Measurements from ENCODE around the gene SPATA13.
A peak's percentile ranks its signal among the peaks of the same experiment; 100 is the strongest.
"Not testable (repeated sequence)": the region's sequence is repeated elsewhere in the genome, so short reads cannot be mapped to it uniquely, and the experiment has no call there.

The SPATA13 gene

DNA sequence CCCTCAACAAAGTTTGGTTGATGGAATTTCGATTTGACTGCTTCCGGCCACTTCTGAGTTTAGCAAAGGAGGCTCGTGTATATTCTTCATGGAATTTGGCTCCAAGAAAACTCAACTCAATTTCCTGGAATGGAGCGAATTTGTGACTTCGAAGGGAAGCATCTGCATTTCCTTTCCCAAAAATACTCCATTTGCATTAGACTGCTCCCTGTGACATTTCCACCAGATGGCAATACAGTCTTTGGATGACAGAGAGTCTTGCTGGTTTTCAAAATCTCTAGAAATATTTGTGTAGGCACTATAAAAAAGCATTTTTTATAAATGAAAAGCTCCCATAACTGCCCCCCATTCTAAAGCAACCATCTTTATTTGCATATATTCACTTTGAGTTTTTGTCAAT is 152.9 kb downstream of the SPATA13 start:
- TF ChIP-seq, protein P1, sequence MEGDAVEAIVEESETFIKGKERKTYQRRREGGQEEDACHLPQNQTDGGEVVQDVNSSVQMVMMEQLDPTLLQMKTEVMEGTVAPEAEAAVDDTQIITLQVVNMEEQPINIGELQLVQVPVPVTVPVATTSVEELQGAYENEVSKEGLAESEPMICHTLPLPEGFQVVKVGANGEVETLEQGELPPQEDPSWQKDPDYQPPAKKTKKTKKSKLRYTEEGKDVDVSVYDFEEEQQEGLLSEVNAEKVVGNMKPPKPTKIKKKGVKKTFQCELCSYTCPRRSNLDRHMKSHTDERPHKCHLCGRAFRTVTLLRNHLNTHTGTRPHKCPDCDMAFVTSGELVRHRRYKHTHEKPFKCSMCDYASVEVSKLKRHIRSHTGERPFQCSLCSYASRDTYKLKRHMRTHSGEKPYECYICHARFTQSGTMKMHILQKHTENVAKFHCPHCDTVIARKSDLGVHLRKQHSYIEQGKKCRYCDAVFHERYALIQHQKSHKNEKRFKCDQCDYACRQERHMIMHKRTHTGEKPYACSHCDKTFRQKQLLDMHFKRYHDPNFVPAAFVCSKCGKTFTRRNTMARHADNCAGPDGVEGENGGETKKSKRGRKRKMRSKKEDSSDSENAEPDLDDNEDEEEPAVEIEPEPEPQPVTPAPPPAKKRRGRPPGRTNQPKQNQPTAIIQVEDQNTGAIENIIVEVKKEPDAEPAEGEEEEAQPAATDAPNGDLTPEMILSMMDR (IDR thresholded peaks at IDR 0.05; ENCODE audit: low read depth, low read length, missing control alignments), result no peak
- no peak overlapping the region for H3K4me3 ChIP-seq (ENCODE audit: low read depth, low read length)
- DNase-seq (ENCODE audit: low read depth), result no peak

DNA sequence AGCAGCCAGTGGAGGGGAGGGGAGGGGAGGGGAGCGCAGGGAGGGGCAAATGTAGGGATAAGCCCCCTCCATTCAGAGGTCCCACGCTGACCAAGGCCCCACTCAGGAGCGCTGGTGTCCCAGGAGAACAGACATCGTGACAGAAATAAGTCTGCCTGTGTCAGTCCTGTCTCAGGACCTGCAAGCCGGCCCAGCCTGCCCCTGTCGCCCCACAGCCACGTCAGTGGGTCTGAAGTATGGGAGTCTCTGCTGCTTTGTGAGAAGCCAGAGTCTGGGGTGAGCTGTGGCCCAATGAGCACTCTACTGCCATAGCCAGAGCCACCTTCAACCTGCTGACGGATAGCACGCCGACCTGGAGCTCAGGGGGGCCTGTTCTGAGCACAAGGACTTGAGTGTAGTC is 157.3 kb downstream of the SPATA13 start:
- not testable (repeated sequence) for DNase-seq (ENCODE audit: low read depth); H3K4me3 ChIP-seq (ENCODE audit: low read depth, low read length)

DNA sequence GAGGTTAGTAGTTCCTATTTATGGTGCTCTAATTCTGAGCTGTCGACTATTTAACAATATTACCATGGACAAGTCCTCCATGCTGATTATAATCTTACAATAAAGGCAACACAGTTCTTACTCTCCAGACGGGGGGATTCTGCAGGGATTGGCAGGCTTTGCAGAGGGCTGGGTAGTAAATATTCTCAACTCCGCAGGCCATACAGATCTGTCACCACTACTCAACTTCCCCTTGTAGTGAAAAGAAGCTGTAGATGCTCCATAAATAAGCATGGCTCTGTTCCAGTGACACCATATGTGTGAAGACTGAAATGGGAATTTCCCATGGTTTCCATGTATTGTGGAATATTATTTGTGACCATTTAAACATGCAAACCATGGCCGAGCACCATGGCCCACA is 158.4 kb downstream of the SPATA13 start:
- DNase-seq (ENCODE audit: low read depth); H3K4me3 ChIP-seq (ENCODE audit: low read depth, low read length): not testable (repeated sequence)

DNA sequence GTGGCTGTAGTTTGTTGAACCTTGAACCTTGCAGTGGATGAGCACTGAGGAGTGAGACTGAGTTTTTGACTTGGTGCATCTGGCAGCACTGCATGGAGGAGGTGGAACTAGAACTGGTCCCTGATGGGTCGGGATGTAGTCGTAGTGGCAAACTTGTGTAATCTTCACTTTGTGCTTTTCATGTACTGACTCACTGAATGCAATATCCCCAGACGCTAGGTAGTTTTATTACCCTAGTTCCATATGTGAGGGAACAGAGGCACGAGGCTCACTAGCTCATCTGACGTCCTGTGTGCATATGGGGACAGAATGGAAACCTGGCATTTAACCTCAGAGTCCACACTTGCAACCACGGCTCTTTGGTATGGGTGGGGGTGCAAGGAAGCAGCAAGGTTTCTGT is 159.1 kb downstream of the SPATA13 start:
- H3K4me3 ChIP-seq (ENCODE audit: low read depth, low read length); DNase-seq (ENCODE audit: low read depth): not testable (repeated sequence)

DNA sequence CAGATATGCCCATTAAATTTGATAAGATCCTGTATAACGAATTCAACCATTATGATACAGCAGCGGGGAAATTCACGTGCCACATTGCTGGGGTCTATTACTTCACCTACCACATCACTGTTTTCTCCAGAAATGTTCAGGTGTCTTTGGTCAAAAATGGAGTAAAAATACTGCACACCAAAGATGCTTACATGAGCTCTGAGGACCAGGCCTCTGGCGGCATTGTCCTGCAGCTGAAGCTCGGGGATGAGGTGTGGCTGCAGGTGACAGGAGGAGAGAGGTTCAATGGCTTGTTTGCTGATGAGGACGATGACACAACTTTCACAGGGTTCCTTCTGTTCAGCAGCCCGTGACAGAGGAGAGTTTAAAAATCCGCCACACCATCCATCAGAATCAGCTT is 160.9 kb downstream of the SPATA13 start:
- not testable (repeated sequence) for DNase-seq (ENCODE audit: low read depth); H3K4me3 ChIP-seq (ENCODE audit: low read depth, low read length)

DNA sequence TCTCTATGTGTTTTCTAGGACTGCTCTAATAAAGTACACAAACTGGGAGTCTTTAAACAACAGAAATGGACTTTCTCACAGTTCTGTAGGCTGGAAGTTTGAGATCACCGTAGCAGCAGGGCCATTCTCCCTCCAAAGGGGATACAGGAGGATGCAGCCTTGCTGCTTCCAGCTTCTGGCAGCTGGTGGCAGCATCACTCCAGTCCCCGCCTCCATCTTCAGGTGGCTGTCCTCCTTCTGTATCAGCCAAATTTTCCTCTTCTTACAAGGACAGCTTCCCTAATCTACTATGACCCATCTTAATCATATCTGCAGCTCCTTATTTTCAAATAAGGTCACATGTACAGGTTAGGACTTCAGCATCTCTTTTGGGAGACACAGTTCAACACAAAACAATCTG is 161.9 kb downstream of the SPATA13 start:
- DNase-seq (ENCODE audit: low read depth); H3K4me3 ChIP-seq (ENCODE audit: low read depth, low read length): not testable (repeated sequence)
- TF ChIP-seq, protein P1 (IDR thresholded peaks at IDR 0.05; ENCODE audit: low read depth, low read length, missing control alignments), result peak; percentile 18

DNA sequence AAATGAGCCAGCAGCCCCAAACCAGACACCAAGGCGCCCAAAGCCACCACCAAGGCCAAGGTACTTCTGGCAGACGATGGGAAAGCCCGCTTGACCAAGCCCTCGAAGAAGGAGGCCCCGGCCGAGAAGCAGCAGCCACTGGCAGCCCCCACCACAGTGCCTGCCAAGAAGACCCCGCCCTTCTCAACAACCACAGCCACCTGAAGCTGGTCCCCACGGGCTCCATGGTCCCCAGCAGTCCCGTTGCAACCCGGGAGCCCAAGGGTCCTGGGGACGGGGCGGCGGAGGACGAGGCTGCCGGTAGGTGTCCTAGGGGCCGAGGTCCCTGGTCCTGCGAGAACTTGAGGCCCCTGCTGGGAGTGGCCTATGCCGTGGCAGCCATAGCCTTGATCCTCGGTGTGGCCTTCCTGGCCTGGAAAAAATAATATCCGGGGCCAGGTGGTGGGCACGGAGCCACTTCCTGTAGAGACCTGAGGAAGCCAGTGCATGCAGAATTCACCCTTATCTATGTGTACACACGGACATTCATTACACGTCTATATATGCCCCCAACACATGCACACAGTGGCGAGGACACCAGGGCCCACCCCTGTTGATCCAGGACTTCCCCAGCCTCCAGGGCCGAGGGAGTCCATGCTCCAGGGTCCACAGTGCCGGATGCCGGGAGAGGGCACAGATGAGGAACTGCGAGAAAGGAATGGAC is 162.7 kb downstream of the SPATA13 start:
- TF ChIP-seq, protein P1 (IDR thresholded peaks at IDR 0.05; ENCODE audit: low read depth, low read length, missing control alignments), result no peak
- no peak overlapping the region for H3K4me3 ChIP-seq (ENCODE audit: low read depth, low read length)
- DNase-seq (ENCODE audit: low read depth), result no peak

DNA sequence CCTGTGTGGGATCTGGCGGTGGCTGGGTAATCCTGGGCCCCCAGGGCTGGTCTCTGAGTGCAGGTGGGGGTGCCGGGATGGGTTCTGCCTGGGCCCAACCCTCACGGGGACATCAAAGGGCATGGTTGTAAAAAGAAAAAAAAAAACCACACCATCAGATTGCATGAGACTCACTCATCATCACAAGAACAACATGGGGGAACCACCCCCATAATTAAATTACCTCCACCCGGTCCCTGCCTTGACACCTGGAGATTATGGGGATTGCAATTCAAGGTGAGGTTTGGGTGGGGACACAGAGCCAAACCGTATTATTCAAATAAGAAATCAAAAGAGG is 163.2 kb downstream of the SPATA13 start:
- no peak overlapping the region for H3K4me3 ChIP-seq (ENCODE audit: low read depth, low read length)
- TF ChIP-seq, protein P1 (IDR thresholded peaks at IDR 0.05; ENCODE audit: low read depth, low read length, missing control alignments), result no peak
- no peak for DNase-seq (ENCODE audit: low read depth)

DNA sequence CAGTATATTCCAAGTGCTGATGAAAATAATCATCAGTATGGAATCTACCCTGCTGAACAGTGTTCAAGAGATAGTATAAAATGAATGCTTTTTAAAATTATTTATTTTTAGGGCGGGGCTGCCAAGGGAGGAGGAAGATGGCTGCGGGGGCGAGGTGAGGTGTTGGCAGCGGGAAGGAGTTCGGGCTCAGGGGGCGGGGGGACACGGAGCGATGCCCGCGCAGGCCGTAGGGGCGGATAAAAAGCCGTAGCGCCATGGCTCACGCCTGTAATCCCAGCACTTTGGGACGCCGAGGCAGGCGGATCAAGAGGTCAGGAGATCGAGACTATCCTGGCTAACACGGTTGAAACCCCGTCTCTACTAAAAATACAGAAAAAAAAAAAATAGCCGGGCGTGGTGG is 167.1 kb downstream of the SPATA13 start:
- DNase-seq (ENCODE audit: low read depth); H3K4me3 ChIP-seq (ENCODE audit: low read depth, low read length): not testable (repeated sequence)

DNA sequence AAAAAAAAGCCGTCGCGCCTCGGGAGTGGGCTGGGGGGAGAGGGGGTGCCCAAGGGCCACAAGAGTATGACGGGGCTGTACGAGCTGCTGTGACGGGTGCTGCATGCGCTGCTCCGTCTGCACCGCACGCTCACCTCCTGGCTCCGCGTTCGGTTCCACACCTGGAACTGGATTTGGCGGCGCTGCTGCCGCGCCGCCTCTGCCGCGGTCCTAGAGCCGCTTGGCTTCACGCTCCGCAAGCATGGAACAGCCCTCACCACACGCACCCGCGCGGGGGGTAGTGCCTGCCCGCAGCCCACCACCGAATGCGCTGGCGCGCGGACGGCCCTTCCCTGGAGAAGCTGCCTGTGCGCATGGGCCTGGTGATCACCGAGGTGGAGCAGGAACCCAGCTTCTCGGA is 167.6 kb downstream of the SPATA13 start:
- TF ChIP-seq, protein P1 (IDR thresholded peaks at IDR 0.05; ENCODE audit: low read depth, low read length, missing control alignments), result no peak
- no peak overlapping the region for H3K4me3 ChIP-seq (ENCODE audit: low read depth, low read length)
- no peak for DNase-seq (ENCODE audit: low read depth)
